C4-2B (cell line): ENCODE data around the gene KIF26B.

Source experiments
- H3K27ac ChIP-seq: fragments of 450-650 bp; 2 replicates; pipeline ENCODE4 v1.5.1; 2017
- ZFX ChIP-seq: fragments of 450-650 bp; IDR thresholded peaks from 2 replicates; pipeline ENCODE4 v1.6.1; 2017
- TF ChIP-seq, protein P1 (sequence below): fragments of 450-650 bp; conservative IDR thresholded peaks from 2 replicates; pipeline ENCODE4 v1.5.1; 2017; ENCODE audit warnings: mild to moderate bottlenecking

KIF26B gene

GRCh38 chr1:245679821-245680780, 525.3 kb downstream of the KIF26B start:
- H3K27ac ChIP-seq = no peak overlapping the region
- no peak for TF ChIP-seq ZFX
- TF ChIP-seq, protein P1, sequence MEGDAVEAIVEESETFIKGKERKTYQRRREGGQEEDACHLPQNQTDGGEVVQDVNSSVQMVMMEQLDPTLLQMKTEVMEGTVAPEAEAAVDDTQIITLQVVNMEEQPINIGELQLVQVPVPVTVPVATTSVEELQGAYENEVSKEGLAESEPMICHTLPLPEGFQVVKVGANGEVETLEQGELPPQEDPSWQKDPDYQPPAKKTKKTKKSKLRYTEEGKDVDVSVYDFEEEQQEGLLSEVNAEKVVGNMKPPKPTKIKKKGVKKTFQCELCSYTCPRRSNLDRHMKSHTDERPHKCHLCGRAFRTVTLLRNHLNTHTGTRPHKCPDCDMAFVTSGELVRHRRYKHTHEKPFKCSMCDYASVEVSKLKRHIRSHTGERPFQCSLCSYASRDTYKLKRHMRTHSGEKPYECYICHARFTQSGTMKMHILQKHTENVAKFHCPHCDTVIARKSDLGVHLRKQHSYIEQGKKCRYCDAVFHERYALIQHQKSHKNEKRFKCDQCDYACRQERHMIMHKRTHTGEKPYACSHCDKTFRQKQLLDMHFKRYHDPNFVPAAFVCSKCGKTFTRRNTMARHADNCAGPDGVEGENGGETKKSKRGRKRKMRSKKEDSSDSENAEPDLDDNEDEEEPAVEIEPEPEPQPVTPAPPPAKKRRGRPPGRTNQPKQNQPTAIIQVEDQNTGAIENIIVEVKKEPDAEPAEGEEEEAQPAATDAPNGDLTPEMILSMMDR = no peak

- H3K27ac ChIP-seq = no peak overlapping the region
- no peak for TF ChIP-seq ZFX
- TF ChIP-seq, protein P1 = no peak
Measured at GRCh38 chr1:245682638-245683628, 528.1 kb downstream of the KIF26B start.

- TF ChIP-seq, protein P1 = no peak
- TF ChIP-seq ZFX = no peak
- no peak overlapping the region for H3K27ac ChIP-seq
Measured at GRCh38 chr1:245683676-245684075, 528.9 kb downstream of the KIF26B start.

GRCh38 chr1:245684166-245684565, 529.4 kb downstream of the KIF26B start:
- H3K27ac ChIP-seq = no peak overlapping the region
- TF ChIP-seq ZFX = no peak
- TF ChIP-seq, protein P1 = no peak

DNA sequence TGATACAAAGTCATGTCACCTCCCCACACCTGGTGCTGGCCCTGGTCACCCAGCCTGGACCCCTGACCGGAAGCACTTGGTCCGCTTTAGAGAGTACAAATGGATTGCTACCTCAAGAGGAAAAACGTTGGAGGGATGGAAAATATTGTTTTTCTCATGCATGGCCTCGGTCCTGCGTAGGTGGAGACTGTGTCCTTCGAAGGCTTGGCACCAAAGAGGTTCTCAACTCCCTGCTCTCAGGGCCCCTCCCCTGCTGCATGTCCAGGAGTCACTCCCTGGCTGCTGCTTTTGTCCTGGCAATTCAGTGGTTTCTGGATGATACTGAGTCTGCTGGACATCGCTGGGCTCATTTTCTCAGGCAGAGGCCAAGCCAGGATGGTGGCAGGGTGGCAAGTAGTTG, 529.8 kb downstream of the KIF26B start:
- H3K27ac ChIP-seq = no peak overlapping the region
- TF ChIP-seq, protein P1 = no peak
- no peak for TF ChIP-seq ZFX

GRCh38 chr1:245685111-245685810, 530.5 kb downstream of the KIF26B start:
- TF ChIP-seq, protein P1 = no peak
- no peak for TF ChIP-seq ZFX

More at GRCh38 chr1:245685111-245685810, 530.5 kb downstream of the KIF26B start:
- no peak overlapping the region for H3K27ac ChIP-seq
